Measurements from ENCODE around the gene CYP3A5. TPM values are rescaled to one million over a fixed set of nuclear protein-coding genes. Genes with fewer than 3 reads are reported as not detected.

CYP3A5 gene
- total and polyA plus RNA-seq, 10 of the 15 experiments (the other 5 are each of a cell fraction or from before 2014, with no cell fraction given): 0.05 to 1.3 (median 0.09) TPM; not detected in 2

DNA sequence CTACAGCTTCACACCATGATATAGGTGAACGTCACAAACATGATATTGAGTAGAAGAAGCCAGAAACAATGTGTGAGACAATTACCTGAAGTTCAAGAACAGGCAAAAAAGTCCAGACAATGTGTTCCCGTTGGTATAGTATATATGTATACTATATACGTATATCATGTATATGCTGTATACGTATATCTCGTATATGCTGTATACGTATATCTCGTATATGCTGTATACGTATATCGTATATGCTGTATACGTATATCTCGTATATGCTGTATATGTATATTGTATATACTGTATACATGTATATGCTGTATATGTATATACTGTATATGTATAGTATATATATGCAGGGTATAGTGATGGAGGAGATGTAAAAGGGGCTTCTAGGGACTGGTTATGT lies 52.3 kb downstream of the CYP3A5 start:
- ATAC-seq (no peak), DNase-seq (ENCODE audit: low read depth, low spot score) (no peak), FAIRE-seq (no peak)
- Histone ChIP-seq H4K20me1 (ENCODE audit: control insufficient read depth, insufficient read depth) (no peaks in the 10 kb centered on the region), H3K4me2 (ENCODE audit: control insufficient read depth, insufficient read depth) (no peak overlapping the region), H2AFZ (ENCODE audit: control insufficient read depth, low read depth, low read length) (no peak overlapping the region), H3K36me3 (ENCODE audit: control insufficient read depth in 2 of 2, insufficient read depth in 2 of 2, low read length in 1 of 2) (peaks cover 31 to 44% of the 10 kb centered on the region in 2 experiments), H3K27me3 (replicated peaks in 1 of 2; ENCODE audit: control insufficient read depth in 2 of 2, insufficient read depth in 2 of 2, low read length in 1 of 2) (no peaks in the 10 kb centered on the region), H3K9me3 (replicated peaks; ENCODE audit: control insufficient read depth, insufficient read depth, low read length) (no peaks in the 10 kb centered on the region), H3K9ac (ENCODE audit: control insufficient read depth, insufficient read depth, low read length) (no peak overlapping the region), H3K79me2 (ENCODE audit: control insufficient read depth, insufficient read depth, low read length) (no peaks in the 10 kb centered on the region), H3K4me3 (no peak overlapping the region), H3K27ac (ENCODE audit: control insufficient read depth, insufficient read depth) (no peak overlapping the region), H3K4me1 (ENCODE audit: control insufficient read depth, insufficient read depth, low read length) (no peaks in the 10 kb centered on the region)
- ChIA-PET POLR2A (no interaction called here), RAD21 (ENCODE audit: unreplicated experiment) (no interaction called here), CTCF (no interaction called here), SMC1A (ENCODE audit: uncharacterized antibody, unreplicated experiment) (no interaction called here)
- no peak for TF ChIP-seq BACH1 (IDR thresholded peaks at IDR 0.05; ENCODE audit: borderline replicate concordance)
- no peak for TF ChIP-seq MXI1 (IDR thresholded peaks at IDR 0.05; ENCODE audit: low read depth, low read length)
- TF ChIP-seq SMAD5 (IDR thresholded peaks at IDR 0.05; ENCODE audit: low read depth): no peak
- TF ChIP-seq, protein P1, sequence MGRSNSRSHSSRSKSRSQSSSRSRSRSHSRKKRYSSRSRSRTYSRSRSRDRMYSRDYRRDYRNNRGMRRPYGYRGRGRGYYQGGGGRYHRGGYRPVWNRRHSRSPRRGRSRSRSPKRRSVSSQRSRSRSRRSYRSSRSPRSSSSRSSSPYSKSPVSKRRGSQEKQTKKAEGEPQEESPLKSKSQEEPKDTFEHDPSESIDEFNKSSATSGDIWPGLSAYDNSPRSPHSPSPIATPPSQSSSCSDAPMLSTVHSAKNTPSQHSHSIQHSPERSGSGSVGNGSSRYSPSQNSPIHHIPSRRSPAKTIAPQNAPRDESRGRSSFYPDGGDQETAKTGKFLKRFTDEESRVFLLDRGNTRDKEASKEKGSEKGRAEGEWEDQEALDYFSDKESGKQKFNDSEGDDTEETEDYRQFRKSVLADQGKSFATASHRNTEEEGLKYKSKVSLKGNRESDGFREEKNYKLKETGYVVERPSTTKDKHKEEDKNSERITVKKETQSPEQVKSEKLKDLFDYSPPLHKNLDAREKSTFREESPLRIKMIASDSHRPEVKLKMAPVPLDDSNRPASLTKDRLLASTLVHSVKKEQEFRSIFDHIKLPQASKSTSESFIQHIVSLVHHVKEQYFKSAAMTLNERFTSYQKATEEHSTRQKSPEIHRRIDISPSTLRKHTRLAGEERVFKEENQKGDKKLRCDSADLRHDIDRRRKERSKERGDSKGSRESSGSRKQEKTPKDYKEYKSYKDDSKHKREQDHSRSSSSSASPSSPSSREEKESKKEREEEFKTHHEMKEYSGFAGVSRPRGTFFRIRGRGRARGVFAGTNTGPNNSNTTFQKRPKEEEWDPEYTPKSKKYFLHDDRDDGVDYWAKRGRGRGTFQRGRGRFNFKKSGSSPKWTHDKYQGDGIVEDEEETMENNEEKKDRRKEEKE (IDR thresholded peaks at IDR 0.05): no peak
- no peak for TF ChIP-seq BCL11A (IDR thresholded peaks at IDR 0.05; ENCODE audit: low read depth, low read length)
- TF ChIP-seq TCF3 (IDR thresholded peaks at IDR 0.05; ENCODE audit: borderline replicate concordance, insufficient read depth, low read depth, low read length): no peak
- no peak for TF ChIP-seq BRCA1 (IDR thresholded peaks at IDR 0.05; ENCODE audit: low read depth, low read length)
- no peak for TF ChIP-seq ETV6 (conservative IDR thresholded peaks at IDR 0.05 in 1 of 2, IDR thresholded peaks at IDR 0.05 in 1 of 2; ENCODE audit: borderline replicate concordance in 1 of 2, low read depth in 1 of 2)
- no peak for TF ChIP-seq ASH2L (IDR thresholded peaks at IDR 0.05; ENCODE audit: borderline replicate concordance, low read depth)
- TF ChIP-seq CBX3 (IDR thresholded peaks at IDR 0.05; ENCODE audit: borderline replicate concordance, low read depth): no peak
- no peak for TF ChIP-seq MEF2A (IDR thresholded peaks at IDR 0.05; ENCODE audit: insufficient read depth, low read depth, low read length)
- TF ChIP-seq NKRF (conservative IDR thresholded peaks at IDR 0.05): no peak
- TF ChIP-seq SIX5 (IDR thresholded peaks at IDR 0.05; ENCODE audit: low read depth, low read length, severe bottlenecking): no peak
- TF ChIP-seq CBFB (IDR thresholded peaks at IDR 0.05; ENCODE audit: low read depth): no peak
- TF ChIP-seq SUZ12 (IDR thresholded peaks at IDR 0.05; ENCODE audit: unreplicated experiment): no peak
- TF ChIP-seq CREB1 (IDR thresholded peaks at IDR 0.05; ENCODE audit: low read depth): no peak
- TF ChIP-seq, protein P2, sequence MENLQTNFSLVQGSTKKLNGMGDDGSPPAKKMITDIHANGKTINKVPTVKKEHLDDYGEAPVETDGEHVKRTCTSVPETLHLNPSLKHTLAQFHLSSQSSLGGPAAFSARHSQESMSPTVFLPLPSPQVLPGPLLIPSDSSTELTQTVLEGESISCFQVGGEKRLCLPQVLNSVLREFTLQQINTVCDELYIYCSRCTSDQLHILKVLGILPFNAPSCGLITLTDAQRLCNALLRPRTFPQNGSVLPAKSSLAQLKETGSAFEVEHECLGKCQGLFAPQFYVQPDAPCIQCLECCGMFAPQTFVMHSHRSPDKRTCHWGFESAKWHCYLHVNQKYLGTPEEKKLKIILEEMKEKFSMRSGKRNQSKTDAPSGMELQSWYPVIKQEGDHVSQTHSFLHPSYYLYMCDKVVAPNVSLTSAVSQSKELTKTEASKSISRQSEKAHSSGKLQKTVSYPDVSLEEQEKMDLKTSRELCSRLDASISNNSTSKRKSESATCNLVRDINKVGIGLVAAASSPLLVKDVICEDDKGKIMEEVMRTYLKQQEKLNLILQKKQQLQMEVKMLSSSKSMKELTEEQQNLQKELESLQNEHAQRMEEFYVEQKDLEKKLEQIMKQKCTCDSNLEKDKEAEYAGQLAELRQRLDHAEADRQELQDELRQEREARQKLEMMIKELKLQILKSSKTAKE (IDR thresholded peaks at IDR 0.05; ENCODE audit: low read depth, poor library complexity, severe bottlenecking): no peak
- TF ChIP-seq, protein P3, sequence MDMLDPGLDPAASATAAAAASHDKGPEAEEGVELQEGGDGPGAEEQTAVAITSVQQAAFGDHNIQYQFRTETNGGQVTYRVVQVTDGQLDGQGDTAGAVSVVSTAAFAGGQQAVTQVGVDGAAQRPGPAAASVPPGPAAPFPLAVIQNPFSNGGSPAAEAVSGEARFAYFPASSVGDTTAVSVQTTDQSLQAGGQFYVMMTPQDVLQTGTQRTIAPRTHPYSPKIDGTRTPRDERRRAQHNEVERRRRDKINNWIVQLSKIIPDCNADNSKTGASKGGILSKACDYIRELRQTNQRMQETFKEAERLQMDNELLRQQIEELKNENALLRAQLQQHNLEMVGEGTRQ (IDR thresholded peaks at IDR 0.05; ENCODE audit: borderline replicate concordance, low read depth, low read length): no peak
- BruUV-seq (replicated peaks): no TSS peak
- in situ Hi-C loops (cut with MboI) (no loop called here), intact Hi-C loops (cut with micrococcal nuclease; ENCODE audit: unreplicated experiment) (no loop called here)
- 98% methylated on average over 11 of the region's 11 CpGs for WGBS (ENCODE audit: insufficient coverage, insufficient replicate concordance, low lambda C conversion rate, missing lambda C conversion rate)
